Epithelial cell of esophagus (primary cell): ENCODE results near the gene ARHGEF6.

Source experiments
- DNase-seq: peaks from one replicate; pipeline ENCODE4 v3.0.0; 2010; ENCODE audit warnings: low read depth
- H3K4me3 ChIP-seq: 2 replicates; pipeline ENCODE4 v1.5.1; 2011; ENCODE audit warnings: mild to moderate bottlenecking, low read length, control low read depth
- CTCF ChIP-seq: IDR thresholded peaks from 2 replicates; pipeline ENCODE4 v1.5.1; 2011; ENCODE audit warnings: low read depth, mild to moderate bottlenecking, low read length, control low read depth, inconsistent platforms; ENCODE audit not compliant: insufficient read depth; ENCODE audit errors: missing control alignments

ARHGEF6 gene

GRCh38 chrX:136625246-136625645, 155.5 kb downstream of the ARHGEF6 start:
- no peak overlapping the region for H3K4me3 ChIP-seq
- no peak for DNase-seq
- no peak for TF ChIP-seq CTCF

GRCh38 chrX:136623396-136623795, 157.3 kb downstream of the ARHGEF6 start:
- TF ChIP-seq CTCF = no peak
- no peak overlapping the region for H3K4me3 ChIP-seq
- no peak for DNase-seq

GRCh38 chrX:136622568-136622967, 158.2 kb downstream of the ARHGEF6 start:
- no peak for TF ChIP-seq CTCF
- H3K4me3 ChIP-seq = no peak overlapping the region
- DNase-seq = no peak

GRCh38 chrX:136620780-136621179, 160.0 kb downstream of the ARHGEF6 start:
- no peak for DNase-seq
- TF ChIP-seq CTCF = no peak
- H3K4me3 ChIP-seq = no peak overlapping the region

- no peak for DNase-seq
- no peak for TF ChIP-seq CTCF
- no peak overlapping the region for H3K4me3 ChIP-seq
Measured at GRCh38 chrX:136619899-136620505, 160.7 kb downstream of the ARHGEF6 start.

- no peak for TF ChIP-seq CTCF
- DNase-seq = no peak
- no peak overlapping the region for H3K4me3 ChIP-seq
Measured at GRCh38 chrX:136616987-136617685, 163.6 kb downstream of the ARHGEF6 start.
